Right cardiac atrium (tissue), 5 donors: Measurements from ENCODE around the gene ADAMTS17. TPM values are rescaled to one million over a fixed set of nuclear protein-coding genes. Genes with fewer than 3 reads are reported as not detected.

Experiments
- ATAC-seq, 2 donors: fragments of 200-7000 bp; cut with Tn5 transposase; one replicate each; pipeline versions ENCODE4 v1.8.0 to v1.9.1; 2020; ENCODE audit warnings: moderate library complexity in 2 of 2, mild to moderate bottlenecking in 1 of 2
- DNase-seq, 3 donors: peaks; one replicate each; pipeline ENCODE4 v3.0.0-alpha.2; 2020
- H3K27ac ChIP-seq: one replicate; pipeline ENCODE4 v1.5.1; 2013; ENCODE audit warnings: mild to moderate bottlenecking, low read length, control low read depth, moderate library complexity
- H3K27me3 ChIP-seq: one replicate; pipeline ENCODE4 v1.6.1; 2013; ENCODE audit not compliant: control insufficient read depth, insufficient read depth
- H3K4me1 ChIP-seq: one replicate; pipeline ENCODE4 v1.6.1; 2013; ENCODE audit warnings: low read length; ENCODE audit not compliant: control insufficient read depth, insufficient read depth
- H3K4me3 ChIP-seq: one replicate; pipeline ENCODE4 v1.5.1; 2013; ENCODE audit warnings: low read length, control low read depth
- H3K9me3 ChIP-seq: one replicate; pipeline ENCODE4 v1.6.1; 2013; ENCODE audit warnings: low read length; ENCODE audit not compliant: control insufficient read depth
- WGBS: extraction: QIAGEN DNeasy Blood & Tissue Kit; methylation state at CpG from one replicate; pipeline ENCODE4 v1.1.7; 2013; 5-methylcytosine and 5-hydroxymethylcytosine counted together
- intact Hi-C, 4 donors: fragments of 100-400 bp; cut with DNase I; formaldehyde crosslinking; loops; one replicate each; pipeline versions ENCODE4 v1.11.0 to v1.14.0; 2022 to 2023
- polyA plus RNA-seq: library from polyadenylated mRNA; stranded (reverse); fragments of 200-250 nt; gene quantifications from one replicate; pipeline ENCODE4 v1.2.3, GENCODE V29; 2013
- total RNA-seq, 4 donors: library from RNA; stranded (reverse); fragmentation: NEBNext Ultra II Directional; extraction: Animal tissue kit (Norgen Biotek cat#: 25700); gene quantifications; one replicate each; pipeline ENCODE4 v1.2.1, GENCODE V29; 2021
- donor health status: healthy with polysubstance abuse.
- donor health status: DM: no; HTN: yes; CAD: no.
- donor health status: DM: no; HTN: no; CAD: no.
- donor health status: DM: no; HTN: yes; CAD: no; lungs with severe emphysema.
- donor health status: DM: yes; HTN: yes; CAD: no.

ADAMTS17 gene
- total and polyA plus RNA-seq, 5 donors, result 1.2 to 6.5 (median 2.6) TPM

- WGBS, result 98% methylated on average over 5 of the region's 5 CpGs
- ATAC-seq (no peak), DNase-seq (no peak)
- intact Hi-C loops, result no loop called here
- Histone ChIP-seq H3K4me3 (no peak overlapping the region), H3K27ac (no peak overlapping the region), H3K27me3 (no peaks in the 10 kb centered on the region), H3K9me3 (no peaks in the 10 kb centered on the region), H3K4me1 (no peaks in the 10 kb centered on the region)
Observed at GRCh38 chr15:100248236-100248635, 93.5 kb downstream of the ADAMTS17 start.

- no peaks in the 10 kb centered on the region for H3K9me3 ChIP-seq
- H3K4me3 ChIP-seq, result no peak overlapping the region
- no peaks in the 10 kb centered on the region for H3K27me3 ChIP-seq
- no peak overlapping the region for H3K27ac ChIP-seq
- DNase-seq, result no peak
- H3K4me1 ChIP-seq, result no peaks in the 10 kb centered on the region
- WGBS, result 86% methylated on average over 21 of the region's 21 CpGs
- intact Hi-C loops, result no loop called here
- ATAC-seq, result no peak
Observed at GRCh38 chr15:100247228-100248225, 94.2 kb downstream of the ADAMTS17 start.

GRCh38 chr15:100245855-100246254 is 95.9 kb downstream of the ADAMTS17 start:
- ATAC-seq (no peak), DNase-seq (no peak)
- H3K4me1 ChIP-seq, result no peaks in the 10 kb centered on the region
- no peak overlapping the region for H3K27ac ChIP-seq
- no peak overlapping the region for H3K4me3 ChIP-seq
- 81% methylated on average over 11 of the region's 11 CpGs for WGBS
- intact Hi-C loops, result no loop called here
- H3K9me3 ChIP-seq, result no peaks in the 10 kb centered on the region
- H3K27me3 ChIP-seq, result no peaks in the 10 kb centered on the region

GRCh38 chr15:100245487-100245820 is 96.3 kb downstream of the ADAMTS17 start:
- WGBS, result 88% methylated on average over 2 of the region's 2 CpGs
- Histone ChIP-seq H3K27ac (no peak overlapping the region), H3K4me1 (no peaks in the 10 kb centered on the region), H3K4me3 (no peak overlapping the region), H3K27me3 (no peaks in the 10 kb centered on the region), H3K9me3 (no peaks in the 10 kb centered on the region)
- intact Hi-C loops, result no loop called here
- ATAC-seq (no peak), DNase-seq (no peak)

GRCh38 chr15:100244796-100245486 is 96.8 kb downstream of the ADAMTS17 start:
- Histone ChIP-seq H3K4me1 (no peaks in the 10 kb centered on the region), H3K4me3 (no peak overlapping the region), H3K27me3 (no peaks in the 10 kb centered on the region), H3K9me3 (no peaks in the 10 kb centered on the region), H3K27ac (no peak overlapping the region)
- ATAC-seq (no peak), DNase-seq (no peak)
- 81% methylated on average over 10 of the region's 10 CpGs for WGBS
- intact Hi-C loops, result no loop called here

GRCh38 chr15:100242989-100243388 is 98.8 kb downstream of the ADAMTS17 start:
- Histone ChIP-seq H3K9me3 (no peaks in the 10 kb centered on the region), H3K27me3 (no peaks in the 10 kb centered on the region), H3K27ac (no peak overlapping the region), H3K4me1 (no peaks in the 10 kb centered on the region), H3K4me3 (no peak overlapping the region)
- no peak for ATAC-seq
- intact Hi-C loops, result no loop called here
- WGBS, result 96% methylated on average over 2 of the region's 2 CpGs
- no peak for DNase-seq

- ATAC-seq, result peak; percentile 23 to 66
- intact Hi-C loops, result no loop called here
- Histone ChIP-seq H3K4me1 (no peaks in the 10 kb centered on the region), H3K27ac (no peak overlapping the region), H3K9me3 (no peaks in the 10 kb centered on the region), H3K4me3 (no peak overlapping the region), H3K27me3 (no peaks in the 10 kb centered on the region)
- DNase-seq, result no peak
- 73% methylated on average over 20 of the region's 20 CpGs for WGBS
Observed at GRCh38 chr15:100241572-100242482, 99.9 kb downstream of the ADAMTS17 start.

GRCh38 chr15:100236981-100237720 is 104.6 kb downstream of the ADAMTS17 start:
- Histone ChIP-seq H3K27me3 (no peaks in the 10 kb centered on the region), H3K27ac (no peak overlapping the region), H3K4me3 (no peak overlapping the region), H3K9me3 (no peaks in the 10 kb centered on the region), H3K4me1 (peaks cover 11% of the 10 kb centered on the region)
- WGBS, result 70% methylated on average over 15 of the region's 15 CpGs
- no peak for DNase-seq
- no peak for ATAC-seq
- intact Hi-C loops, result no loop called here

GRCh38 chr15:100235030-100235617 is 106.7 kb downstream of the ADAMTS17 start:
- WGBS, result 44% methylated on average over 15 of the region's 15 CpGs
- Histone ChIP-seq H3K27ac (peak overlapping the region; percentile 29), H3K9me3 (no peaks in the 10 kb centered on the region), H3K4me3 (no peak overlapping the region), H3K4me1 (peaks cover 11% of the 10 kb centered on the region), H3K27me3 (no peaks in the 10 kb centered on the region)
- intact Hi-C loops, result no loop called here
- ATAC-seq (peak; percentile 66 to 80), DNase-seq (peak in 2 of 3 donors; percentile 41 to 64)
